ENCODE measurements around the gene GPR137B.
"Not testable (repeated sequence)": the region's sequence is repeated elsewhere in the genome, so short reads cannot be mapped to it uniquely, and the experiment has no call there.

Gene GPR137B

DNA sequence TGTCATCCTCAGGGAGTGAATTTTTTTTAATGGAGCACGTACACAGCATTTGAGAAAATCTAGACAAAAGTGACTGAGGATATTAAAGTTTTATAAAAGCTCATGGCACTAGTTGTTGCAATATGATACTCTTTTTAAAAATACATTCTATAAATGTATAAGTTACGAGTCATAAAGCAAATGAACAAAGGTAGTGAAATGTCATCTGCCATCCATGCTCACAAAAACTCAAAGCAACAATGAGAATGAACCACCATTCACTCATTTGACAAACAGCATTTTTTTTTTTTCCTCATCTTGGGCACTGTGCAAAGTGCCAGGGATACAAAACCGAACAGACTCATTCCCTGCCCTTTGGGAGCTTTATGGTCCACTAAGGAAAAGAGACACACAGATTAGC is 38.7 kb downstream of the GPR137B start:
- Histone ChIP-seq H3K9ac (ENCODE audit: low read length) (no peak overlapping the region), H2AFZ (ENCODE audit: low read depth, low read length, severe bottlenecking) (no peak overlapping the region), H3K4me2 (ENCODE audit: low read depth, low read length, poor library complexity, severe bottlenecking) (no peak overlapping the region), H3F3A (ENCODE audit: insufficient read depth) (no peaks in the 10 kb centered on the region), H4K20me1 (ENCODE audit: low read depth, low read length) (no peaks in the 10 kb centered on the region), H3K9me3 (ENCODE audit: insufficient read depth, low read length) (no peaks in the 10 kb centered on the region), H3K27me3 (ENCODE audit: low read length) (no peaks in the 10 kb centered on the region), H3K4me3 (ENCODE audit: insufficient read depth, low read length, poor library complexity, severe bottlenecking) (no peak overlapping the region), H3K79me2 (ENCODE audit: insufficient read depth, low read length) (no peaks in the 10 kb centered on the region), H3K9me2 (replicated peaks; ENCODE audit: insufficient read depth, low read length) (no peaks in the 10 kb centered on the region), H3K27ac (ENCODE audit: low read depth, low read length) (no peak overlapping the region), H3K36me3 (ENCODE audit: low read length) (no peaks in the 10 kb centered on the region)
- no peak for TF ChIP-seq EZH2phosphoT487 (conservative IDR thresholded peaks at IDR 0.05; ENCODE audit: low read length)
- TF ChIP-seq, protein P1, sequence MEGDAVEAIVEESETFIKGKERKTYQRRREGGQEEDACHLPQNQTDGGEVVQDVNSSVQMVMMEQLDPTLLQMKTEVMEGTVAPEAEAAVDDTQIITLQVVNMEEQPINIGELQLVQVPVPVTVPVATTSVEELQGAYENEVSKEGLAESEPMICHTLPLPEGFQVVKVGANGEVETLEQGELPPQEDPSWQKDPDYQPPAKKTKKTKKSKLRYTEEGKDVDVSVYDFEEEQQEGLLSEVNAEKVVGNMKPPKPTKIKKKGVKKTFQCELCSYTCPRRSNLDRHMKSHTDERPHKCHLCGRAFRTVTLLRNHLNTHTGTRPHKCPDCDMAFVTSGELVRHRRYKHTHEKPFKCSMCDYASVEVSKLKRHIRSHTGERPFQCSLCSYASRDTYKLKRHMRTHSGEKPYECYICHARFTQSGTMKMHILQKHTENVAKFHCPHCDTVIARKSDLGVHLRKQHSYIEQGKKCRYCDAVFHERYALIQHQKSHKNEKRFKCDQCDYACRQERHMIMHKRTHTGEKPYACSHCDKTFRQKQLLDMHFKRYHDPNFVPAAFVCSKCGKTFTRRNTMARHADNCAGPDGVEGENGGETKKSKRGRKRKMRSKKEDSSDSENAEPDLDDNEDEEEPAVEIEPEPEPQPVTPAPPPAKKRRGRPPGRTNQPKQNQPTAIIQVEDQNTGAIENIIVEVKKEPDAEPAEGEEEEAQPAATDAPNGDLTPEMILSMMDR (IDR thresholded peaks at IDR 0.05; ENCODE audit: insufficient read depth, low read length, poor library complexity, severe bottlenecking) = no peak

GRCh38 chr1:236185687-236186086 is 43.3 kb downstream of the GPR137B start:
- no peaks in the 10 kb centered on the region for H3K9me3 ChIP-seq (ENCODE audit: insufficient read depth, low read length)
- H3K4me2 ChIP-seq (ENCODE audit: low read depth, low read length, poor library complexity, severe bottlenecking) = no peak overlapping the region
- no peak overlapping the region for H3K9ac ChIP-seq (ENCODE audit: low read length)
- H3F3A ChIP-seq (ENCODE audit: insufficient read depth) = no peaks in the 10 kb centered on the region
- no peaks in the 10 kb centered on the region for H3K9me2 ChIP-seq (replicated peaks; ENCODE audit: insufficient read depth, low read length)
- no peaks in the 10 kb centered on the region for H3K27me3 ChIP-seq (ENCODE audit: low read length)
- no peaks in the 10 kb centered on the region for H3K79me2 ChIP-seq (ENCODE audit: insufficient read depth, low read length)
- H4K20me1 ChIP-seq (ENCODE audit: low read depth, low read length) = no peaks in the 10 kb centered on the region
- no peak overlapping the region for H3K27ac ChIP-seq (ENCODE audit: low read depth, low read length)
- no peaks in the 10 kb centered on the region for H3K36me3 ChIP-seq (ENCODE audit: low read length)
- H3K4me3 ChIP-seq (ENCODE audit: insufficient read depth, low read length, poor library complexity, severe bottlenecking) = no peak overlapping the region
- H2AFZ ChIP-seq (ENCODE audit: low read depth, low read length, severe bottlenecking) = no peak overlapping the region
- TF ChIP-seq, protein P1 (IDR thresholded peaks at IDR 0.05; ENCODE audit: insufficient read depth, low read length, poor library complexity, severe bottlenecking) = no peak
- no peak for TF ChIP-seq EZH2phosphoT487 (conservative IDR thresholded peaks at IDR 0.05; ENCODE audit: low read length)

GRCh38 chr1:236186471-236186870 is 44.1 kb downstream of the GPR137B start:
- H3K27ac ChIP-seq (ENCODE audit: low read depth, low read length); H3F3A ChIP-seq (ENCODE audit: insufficient read depth); H3K36me3 ChIP-seq (ENCODE audit: low read length); H3K9me3 ChIP-seq (ENCODE audit: insufficient read depth, low read length); H3K79me2 ChIP-seq (ENCODE audit: insufficient read depth, low read length); H3K27me3 ChIP-seq (ENCODE audit: low read length); H3K4me3 ChIP-seq (ENCODE audit: insufficient read depth, low read length, poor library complexity, severe bottlenecking); H2AFZ ChIP-seq (ENCODE audit: low read depth, low read length, severe bottlenecking); H3K9me2 ChIP-seq (replicated peaks; ENCODE audit: insufficient read depth, low read length); H3K9ac ChIP-seq (ENCODE audit: low read length); H3K4me2 ChIP-seq (ENCODE audit: low read depth, low read length, poor library complexity, severe bottlenecking); H4K20me1 ChIP-seq (ENCODE audit: low read depth, low read length): not testable (repeated sequence)

DNA sequence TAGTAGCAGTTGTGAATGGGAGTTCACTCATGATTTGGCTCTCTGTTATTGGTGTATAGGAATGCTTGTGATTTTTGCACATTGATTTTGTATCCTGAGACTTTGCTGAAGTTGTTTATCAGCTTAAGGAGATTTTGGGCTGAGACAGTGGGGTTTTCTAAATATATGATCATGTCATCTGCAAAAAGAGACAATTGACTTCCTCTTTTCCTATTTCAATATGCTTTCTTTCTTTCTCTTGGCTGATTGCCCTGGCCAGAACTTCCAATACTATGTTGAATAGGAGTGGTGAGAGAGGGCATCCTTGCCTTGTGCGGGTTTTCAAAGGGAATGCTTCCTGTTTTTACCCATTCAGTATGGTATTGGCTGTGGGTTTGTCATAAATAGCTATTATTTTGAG is 45.7 kb downstream of the GPR137B start:
- H3K36me3 ChIP-seq (ENCODE audit: low read length); H3K4me2 ChIP-seq (ENCODE audit: low read depth, low read length, poor library complexity, severe bottlenecking); H3K9me2 ChIP-seq (replicated peaks; ENCODE audit: insufficient read depth, low read length); H4K20me1 ChIP-seq (ENCODE audit: low read depth, low read length); H3K4me3 ChIP-seq (ENCODE audit: insufficient read depth, low read length, poor library complexity, severe bottlenecking); H3K79me2 ChIP-seq (ENCODE audit: insufficient read depth, low read length); H3K27ac ChIP-seq (ENCODE audit: low read depth, low read length); H3F3A ChIP-seq (ENCODE audit: insufficient read depth); H2AFZ ChIP-seq (ENCODE audit: low read depth, low read length, severe bottlenecking); H3K27me3 ChIP-seq (ENCODE audit: low read length); H3K9me3 ChIP-seq (ENCODE audit: insufficient read depth, low read length); H3K9ac ChIP-seq (ENCODE audit: low read length): not testable (repeated sequence)

Data from SU-DHL-6 (cell line).